ENCODE results near the gene CHML.

Gene CHML

DNA sequence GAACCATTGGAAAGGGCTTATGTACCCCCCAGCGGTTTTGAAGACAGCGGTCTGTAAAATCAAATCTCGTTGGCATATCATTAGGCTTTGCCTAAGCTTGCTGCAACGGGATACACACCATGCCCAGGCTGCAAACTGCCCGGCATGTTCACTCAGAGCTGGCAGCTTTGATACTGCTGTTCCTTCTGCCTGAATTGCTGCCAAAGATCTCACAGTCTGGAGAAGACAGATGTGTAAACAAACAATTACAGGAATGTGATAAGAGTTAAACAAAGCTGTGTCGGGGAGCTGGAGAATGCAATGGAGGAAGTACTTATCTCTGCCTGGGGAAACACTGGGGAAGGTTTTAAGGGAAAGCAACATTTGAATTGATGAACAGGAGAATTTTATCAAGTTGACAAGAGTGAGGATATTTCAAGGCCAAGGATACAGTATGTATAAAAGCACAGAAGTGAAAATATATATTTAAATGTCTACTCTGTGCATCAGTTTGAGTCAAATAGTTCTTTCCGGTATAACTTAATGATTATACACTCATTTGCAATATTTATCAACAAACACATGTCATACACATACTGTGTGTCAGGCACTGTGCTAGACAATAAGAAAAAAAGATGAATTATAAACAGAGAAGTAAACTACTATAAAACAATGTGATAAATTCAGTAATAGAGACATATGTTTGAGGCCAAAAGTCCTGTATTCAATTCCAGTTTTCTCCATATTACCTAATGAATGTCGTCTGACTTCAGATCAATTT is 29.9 kb downstream of the CHML start:
- intact Hi-C loops (cut with DNase I; ENCODE audit: low total_unique reads): no loop called here
- no peak for DNase-seq
- H3K9me3 ChIP-seq: no peaks in the 10 kb centered on the region
- no peaks in the 10 kb centered on the region for H3K27me3 ChIP-seq
- H3K4me3 ChIP-seq: no peak overlapping the region
- no peaks in the 10 kb centered on the region for H3K36me3 ChIP-seq
- TF ChIP-seq, protein P1, sequence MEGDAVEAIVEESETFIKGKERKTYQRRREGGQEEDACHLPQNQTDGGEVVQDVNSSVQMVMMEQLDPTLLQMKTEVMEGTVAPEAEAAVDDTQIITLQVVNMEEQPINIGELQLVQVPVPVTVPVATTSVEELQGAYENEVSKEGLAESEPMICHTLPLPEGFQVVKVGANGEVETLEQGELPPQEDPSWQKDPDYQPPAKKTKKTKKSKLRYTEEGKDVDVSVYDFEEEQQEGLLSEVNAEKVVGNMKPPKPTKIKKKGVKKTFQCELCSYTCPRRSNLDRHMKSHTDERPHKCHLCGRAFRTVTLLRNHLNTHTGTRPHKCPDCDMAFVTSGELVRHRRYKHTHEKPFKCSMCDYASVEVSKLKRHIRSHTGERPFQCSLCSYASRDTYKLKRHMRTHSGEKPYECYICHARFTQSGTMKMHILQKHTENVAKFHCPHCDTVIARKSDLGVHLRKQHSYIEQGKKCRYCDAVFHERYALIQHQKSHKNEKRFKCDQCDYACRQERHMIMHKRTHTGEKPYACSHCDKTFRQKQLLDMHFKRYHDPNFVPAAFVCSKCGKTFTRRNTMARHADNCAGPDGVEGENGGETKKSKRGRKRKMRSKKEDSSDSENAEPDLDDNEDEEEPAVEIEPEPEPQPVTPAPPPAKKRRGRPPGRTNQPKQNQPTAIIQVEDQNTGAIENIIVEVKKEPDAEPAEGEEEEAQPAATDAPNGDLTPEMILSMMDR (IDR thresholded peaks at IDR 0.05): no peak
- no peak overlapping the region for H3K27ac ChIP-seq
- no peaks in the 10 kb centered on the region for H3K4me1 ChIP-seq

DNA sequence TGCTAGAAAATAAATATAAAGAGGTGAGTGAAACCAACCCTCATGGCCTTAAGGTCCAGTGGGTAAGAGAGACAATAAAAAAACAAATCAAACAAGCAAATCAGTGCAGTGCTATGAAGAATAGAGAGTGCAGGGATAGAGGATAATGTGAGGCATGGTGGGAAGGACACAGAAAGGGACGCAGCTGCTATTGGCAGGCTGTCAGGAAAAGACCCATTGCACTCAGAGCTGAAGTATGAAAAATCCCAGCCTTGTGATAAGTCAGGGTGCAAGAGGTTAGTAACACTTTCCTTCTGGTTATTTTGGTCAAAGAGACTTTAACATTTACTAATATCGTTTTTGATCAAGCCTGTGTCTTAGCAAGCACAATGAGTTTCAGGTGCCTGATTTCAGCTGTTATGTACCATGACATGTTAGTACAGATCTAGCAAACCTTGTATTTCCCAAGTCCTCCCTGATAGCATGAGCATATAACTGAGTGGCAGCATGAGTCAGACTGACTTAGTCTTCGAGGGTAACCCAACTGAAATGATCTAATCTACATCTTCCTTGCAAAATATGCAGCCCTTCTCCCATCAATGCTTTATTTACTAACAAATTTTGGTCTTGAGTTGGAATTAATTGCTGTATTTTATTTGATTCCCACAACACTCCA is 31.7 kb downstream of the CHML start:
- intact Hi-C loops (cut with DNase I; ENCODE audit: low total_unique reads): no loop called here
- H3K36me3 ChIP-seq: no peaks in the 10 kb centered on the region
- H3K4me3 ChIP-seq: no peak overlapping the region
- H3K9me3 ChIP-seq: no peaks in the 10 kb centered on the region
- DNase-seq: no peak
- H3K4me1 ChIP-seq: peaks cover 0 to 9% (median 7%) of the 10 kb centered on the region in 4 donors
- no peak overlapping the region for H3K27ac ChIP-seq
- TF ChIP-seq, protein P1 (IDR thresholded peaks at IDR 0.05): no peak
- H3K27me3 ChIP-seq: no peaks in the 10 kb centered on the region

DNA sequence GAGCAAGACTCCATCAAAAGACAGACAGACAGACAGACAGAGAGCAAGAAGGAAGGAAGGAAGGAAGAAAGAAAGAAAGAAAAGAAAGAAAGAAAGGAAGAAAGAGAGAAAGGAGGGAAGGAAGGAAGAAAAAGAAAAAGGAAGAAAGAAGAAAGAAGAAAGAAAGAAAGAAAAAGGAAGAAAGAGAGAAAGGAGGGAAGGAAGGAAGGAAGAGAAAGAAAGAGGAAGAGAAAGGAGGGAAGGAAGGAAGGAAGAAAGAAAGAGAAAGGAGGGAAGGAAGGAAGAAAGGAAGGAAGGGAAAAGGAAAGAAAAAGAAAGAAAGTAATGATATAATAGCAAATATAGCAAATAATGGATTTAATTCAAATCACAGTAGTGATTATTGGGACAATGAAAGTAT is 32.7 kb downstream of the CHML start:
- Histone ChIP-seq H3K27ac (no peak overlapping the region), H3K4me3 (no peak overlapping the region), H3K27me3 (no peaks in the 10 kb centered on the region), H3K9me3 (no peaks in the 10 kb centered on the region), H3K36me3 (no peaks in the 10 kb centered on the region), H3K4me1 (peaks cover 0 to 19% (median 10%) of the 10 kb centered on the region in 4 donors)
- intact Hi-C loops (cut with DNase I; ENCODE audit: low total_unique reads): no loop called here
- TF ChIP-seq, protein P1 (IDR thresholded peaks at IDR 0.05): no peak
- DNase-seq: no peak

DNA sequence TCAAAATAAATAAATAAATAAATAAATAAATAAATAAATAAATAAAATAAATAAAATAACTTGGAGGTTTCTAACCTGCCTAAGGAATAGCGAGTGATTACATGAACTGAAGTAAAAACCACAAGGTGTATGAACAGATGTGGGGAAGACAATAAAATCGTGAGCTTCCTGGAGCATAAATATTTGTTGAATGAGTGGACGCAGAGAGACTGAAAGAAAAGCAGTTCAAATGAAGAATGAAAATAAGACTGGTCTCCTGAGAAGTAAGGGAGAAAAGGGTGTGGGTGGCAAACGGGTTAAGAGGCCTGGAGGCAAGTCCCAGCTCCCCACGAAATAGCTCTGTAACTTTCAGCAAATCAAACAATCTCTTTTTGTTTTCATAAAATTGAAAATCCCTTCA is 33.6 kb downstream of the CHML start:
- H3K36me3 ChIP-seq: no peaks in the 10 kb centered on the region
- no peaks in the 10 kb centered on the region for H3K9me3 ChIP-seq
- H3K27me3 ChIP-seq: no peaks in the 10 kb centered on the region
- no peak overlapping the region for H3K4me3 ChIP-seq
- intact Hi-C loops (cut with DNase I; ENCODE audit: low total_unique reads): no loop called here
- no peak overlapping the region for H3K27ac ChIP-seq
- no peak for DNase-seq
- TF ChIP-seq, protein P1 (IDR thresholded peaks at IDR 0.05): no peak
- peaks cover 0 to 20% (median 10%) of the 10 kb centered on the region in 4 donors for H3K4me1 ChIP-seq

DNA sequence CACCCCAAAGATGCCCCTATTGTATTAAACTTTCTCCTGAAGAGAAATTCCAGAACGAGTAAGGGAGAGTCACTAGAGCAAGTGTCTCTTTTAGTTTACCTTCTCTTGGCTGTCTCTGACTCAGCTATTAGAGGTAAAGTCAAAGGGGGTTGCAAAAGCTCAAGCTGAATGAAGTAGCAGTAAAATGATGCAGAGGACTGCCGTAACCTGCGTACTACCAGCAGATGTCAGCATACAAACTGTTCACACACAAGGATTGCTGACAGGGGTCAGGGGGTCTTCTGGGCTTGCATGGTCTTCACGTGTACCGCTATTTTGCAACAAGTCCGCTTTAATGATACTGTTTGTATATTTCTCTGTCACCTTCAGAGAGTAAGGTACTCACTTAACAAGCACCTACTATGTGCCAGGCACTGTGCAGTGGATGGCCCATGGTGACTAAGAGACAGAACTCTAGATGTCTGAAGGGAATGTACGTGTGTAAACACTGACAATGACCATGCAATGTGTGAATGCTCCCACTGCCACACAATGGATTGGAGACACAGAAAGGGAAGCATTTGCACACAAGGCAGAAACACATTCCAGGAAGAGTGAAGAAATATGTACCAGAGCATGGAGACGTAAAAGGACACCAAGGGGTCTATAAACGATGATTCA is 34.9 kb downstream of the CHML start:
- TF ChIP-seq, protein P1 (IDR thresholded peaks at IDR 0.05): no peak
- Histone ChIP-seq H3K36me3 (no peaks in the 10 kb centered on the region), H3K27me3 (no peaks in the 10 kb centered on the region), H3K4me1 (peaks cover 0 to 20% (median 10%) of the 10 kb centered on the region in 4 donors), H3K9me3 (no peaks in the 10 kb centered on the region), H3K27ac (no peak overlapping the region), H3K4me3 (no peak overlapping the region)
- intact Hi-C loops (cut with DNase I; ENCODE audit: low total_unique reads): no loop called here
- DNase-seq: no peak
